SKM-1 treated with dmso at 0.1 percent for 144 hours (cell line): ENCODE results near the gene SLC6A20.

Source experiments
- DNase-seq: peaks from one replicate; lab custom pipeline; 2025; ENCODE audit not compliant: unreplicated experiment; lab: John Stamatoyannopoulos, UW

Gene SLC6A20

DNA sequence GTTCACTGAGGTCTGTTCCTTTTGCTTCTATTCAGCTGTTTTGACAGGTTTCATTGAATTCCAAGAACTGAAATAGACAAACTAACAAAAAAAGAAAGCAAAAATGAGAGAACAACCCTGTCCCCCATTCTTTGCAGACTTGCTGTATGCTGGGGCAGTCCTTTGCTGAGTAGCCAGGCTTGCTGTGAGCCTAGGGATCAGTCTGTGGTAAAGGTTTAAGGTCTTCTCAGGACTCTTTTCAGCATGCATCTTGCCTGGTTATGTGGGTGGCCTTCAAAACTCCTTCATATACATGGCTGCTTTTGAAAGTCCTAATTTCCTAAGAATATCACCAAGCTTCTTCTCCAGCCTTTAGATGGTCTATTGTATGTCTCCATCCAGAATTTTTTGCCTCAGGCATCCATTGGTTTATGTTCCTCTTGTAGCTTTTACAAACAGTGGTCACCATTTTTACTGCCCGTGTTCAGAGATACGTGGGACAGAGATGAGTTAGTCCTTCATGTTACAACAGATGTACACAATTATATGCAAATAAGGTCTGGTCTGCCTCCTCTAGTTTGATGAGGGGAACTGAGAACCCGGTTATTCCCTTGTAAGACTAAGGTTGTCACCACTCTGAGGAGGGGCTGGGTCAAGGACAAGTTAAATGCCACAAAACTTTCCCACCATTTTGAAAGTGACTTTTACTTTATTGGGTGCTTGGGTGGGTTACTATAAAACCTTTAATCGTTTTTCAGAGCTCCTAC is 65.8 kb downstream of the SLC6A20 start:
- DNase-seq, result no peak

DNA sequence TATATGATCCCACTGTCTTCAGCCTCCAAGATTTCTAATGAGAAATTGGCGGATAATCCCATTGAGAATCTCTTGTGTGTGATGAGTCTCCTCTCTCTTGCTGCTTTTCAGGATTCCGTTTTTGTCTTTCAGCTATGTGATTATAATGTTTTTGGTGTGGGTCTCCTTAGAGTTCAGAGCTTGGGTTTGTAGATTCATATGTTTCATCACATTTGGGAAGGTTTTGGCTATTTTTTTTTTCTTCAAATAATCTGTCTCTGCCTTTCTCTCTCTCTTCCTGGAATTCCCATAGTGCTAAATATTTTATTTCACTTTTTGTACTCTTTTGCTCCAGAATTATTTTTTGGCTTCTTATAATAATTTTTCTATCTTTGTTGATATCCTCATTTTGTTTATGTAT is 66.7 kb downstream of the SLC6A20 start:
- DNase-seq, result no peak

DNA sequence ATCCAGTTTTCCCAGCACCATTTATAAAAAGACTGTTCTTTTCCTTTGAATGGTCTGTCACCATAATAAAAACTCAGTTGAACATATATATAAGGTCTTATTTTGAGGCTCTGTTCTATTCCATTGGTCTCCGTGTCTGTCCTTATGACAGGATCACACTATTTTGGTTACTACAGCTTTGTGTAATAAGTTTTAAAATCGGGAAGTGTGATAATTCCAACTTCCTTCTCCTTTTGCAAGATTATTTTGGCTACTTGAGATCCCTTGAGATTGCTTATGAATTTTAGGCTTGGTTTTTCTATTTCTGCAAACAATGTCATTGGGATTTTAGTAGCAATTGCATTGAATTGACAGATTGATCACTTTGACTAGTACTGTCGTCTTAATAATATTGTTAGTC is 71.4 kb downstream of the SLC6A20 start:
- DNase-seq, result peak; percentile 57

DNA sequence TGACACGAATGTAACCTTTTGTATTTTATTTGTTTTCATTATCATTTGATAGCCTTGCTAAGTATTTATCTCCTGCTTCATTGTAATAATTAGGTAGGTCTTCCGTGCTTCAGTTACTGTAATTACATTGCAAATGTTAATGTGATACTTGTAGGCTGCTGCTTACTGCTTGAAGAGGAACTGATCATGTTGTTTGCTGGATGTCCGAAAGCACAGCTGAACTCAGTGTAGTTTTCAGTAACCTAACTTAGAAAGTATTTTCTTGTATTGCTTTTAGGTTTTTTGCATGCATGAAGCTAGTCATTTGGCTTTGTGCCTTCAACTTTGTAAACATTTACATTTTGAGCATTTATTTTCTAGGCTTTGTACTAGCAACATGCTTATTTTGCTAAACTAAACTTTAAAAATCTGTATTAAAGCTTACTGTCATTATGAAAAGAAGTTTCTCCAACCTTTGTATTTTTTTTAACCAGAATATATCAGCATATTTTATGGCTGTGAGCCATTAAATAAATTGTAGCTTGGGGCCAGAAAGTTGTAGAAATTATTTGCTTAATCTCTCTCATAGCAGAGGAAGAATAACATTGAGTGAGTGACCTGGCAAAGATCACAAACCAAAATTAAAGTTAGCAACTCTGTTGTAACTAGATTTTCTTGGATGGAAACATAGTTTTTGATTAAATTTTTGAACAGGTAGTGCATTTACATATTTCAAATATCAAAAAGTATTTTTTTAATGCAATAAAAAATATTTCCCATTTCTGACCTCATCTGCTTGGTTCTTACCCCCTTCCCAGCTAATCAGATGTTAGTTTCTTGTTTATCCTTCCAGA is 76.5 kb downstream of the SLC6A20 start:
- no peak for DNase-seq

DNA sequence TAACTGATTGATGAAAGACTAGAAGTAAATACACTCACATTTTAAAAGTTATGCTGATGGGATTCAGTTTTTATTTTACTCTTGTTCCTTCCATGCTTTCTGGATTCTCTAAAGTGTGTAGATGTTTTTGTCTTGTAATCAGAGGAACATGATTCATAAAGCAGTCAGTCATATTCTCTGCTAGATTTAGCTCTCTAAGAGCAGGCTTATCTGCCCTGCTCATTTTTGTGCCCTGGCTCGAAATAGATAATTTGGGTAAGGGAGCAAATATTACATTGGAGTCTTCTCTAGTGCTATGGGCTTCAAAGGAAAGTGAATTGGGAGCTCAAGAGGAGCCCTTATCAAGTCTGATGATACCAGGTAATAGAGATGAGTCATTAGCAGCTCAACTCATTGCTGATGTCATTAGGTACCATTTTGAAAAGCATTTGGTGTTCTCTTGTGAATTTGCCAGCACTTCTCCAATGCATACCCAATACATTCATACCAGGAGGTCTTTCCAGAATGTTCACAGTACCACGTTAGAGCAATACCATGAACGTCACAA is 79.5 kb downstream of the SLC6A20 start:
- no peak for DNase-seq

DNA sequence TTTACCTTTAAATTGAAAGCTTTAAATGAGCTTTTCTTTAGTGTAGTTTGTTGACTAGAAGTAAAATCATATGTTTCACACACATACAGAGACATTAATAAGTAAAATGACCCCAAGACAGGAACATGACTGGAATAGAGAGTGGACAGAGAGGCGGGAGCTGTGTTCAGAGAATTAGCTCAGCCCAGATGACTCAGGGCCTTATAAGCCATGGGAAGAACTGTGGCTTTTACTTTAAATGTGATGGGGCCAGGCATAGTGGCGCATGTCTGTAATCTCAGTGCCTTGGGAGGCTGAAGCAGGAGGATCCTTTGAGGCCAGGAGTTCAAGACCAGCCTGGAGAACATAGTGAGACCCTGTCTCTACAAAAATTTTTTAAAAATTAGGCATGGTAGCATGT is 80.4 kb downstream of the SLC6A20 start:
- DNase-seq, result no peak

DNA sequence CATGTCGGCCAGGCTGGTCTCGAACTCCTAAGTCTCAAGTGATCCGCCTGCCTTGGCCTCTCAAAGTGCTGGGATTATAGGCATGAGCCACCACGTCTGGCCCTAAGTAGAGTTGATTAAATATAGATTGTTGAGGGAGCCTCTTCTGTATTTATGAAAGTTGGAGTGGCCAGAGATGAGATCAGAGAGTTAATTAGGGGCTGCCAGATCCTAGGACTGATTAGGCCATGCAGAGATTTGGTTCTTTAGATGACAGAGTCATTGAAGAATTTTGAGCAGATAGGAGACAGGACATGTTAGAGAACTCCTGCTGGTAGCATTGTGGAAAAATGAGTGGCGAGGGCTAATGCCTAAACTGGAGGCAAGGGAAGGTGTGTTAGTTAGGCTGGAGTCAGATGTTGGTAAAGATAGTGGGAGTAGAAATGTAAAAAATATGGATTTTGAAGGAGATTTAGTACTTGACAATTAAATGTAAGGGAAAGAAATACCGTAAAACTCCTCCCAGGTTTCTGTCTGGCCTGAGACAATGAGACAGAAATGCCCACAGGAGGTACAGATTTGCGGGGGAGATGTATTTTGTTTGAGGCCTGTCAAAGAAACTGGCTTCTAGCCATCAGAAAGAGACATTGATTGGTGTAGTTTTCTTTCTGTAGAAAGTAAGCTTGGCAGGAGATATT is 83.8 kb downstream of the SLC6A20 start:
- no peak for DNase-seq

DNA sequence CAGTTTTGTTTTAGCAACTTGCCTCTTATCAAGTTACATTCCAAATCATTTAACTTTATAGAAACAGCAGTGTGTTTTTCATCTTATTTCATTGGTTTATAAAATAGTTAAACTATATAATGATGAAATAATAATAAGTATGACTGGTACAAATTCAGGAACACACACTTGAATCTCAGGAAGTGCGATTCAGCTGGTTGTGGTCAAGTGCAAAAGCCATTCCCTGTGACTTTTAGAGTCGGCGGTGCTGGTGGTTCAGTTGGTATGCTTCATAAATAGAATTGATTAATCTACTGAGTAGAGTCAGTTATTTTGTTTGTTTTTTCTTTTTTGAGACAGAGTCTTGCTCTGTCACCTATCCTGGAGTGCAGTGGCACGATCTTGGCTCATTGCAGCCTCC is 84.4 kb downstream of the SLC6A20 start:
- no peak for DNase-seq

DNA sequence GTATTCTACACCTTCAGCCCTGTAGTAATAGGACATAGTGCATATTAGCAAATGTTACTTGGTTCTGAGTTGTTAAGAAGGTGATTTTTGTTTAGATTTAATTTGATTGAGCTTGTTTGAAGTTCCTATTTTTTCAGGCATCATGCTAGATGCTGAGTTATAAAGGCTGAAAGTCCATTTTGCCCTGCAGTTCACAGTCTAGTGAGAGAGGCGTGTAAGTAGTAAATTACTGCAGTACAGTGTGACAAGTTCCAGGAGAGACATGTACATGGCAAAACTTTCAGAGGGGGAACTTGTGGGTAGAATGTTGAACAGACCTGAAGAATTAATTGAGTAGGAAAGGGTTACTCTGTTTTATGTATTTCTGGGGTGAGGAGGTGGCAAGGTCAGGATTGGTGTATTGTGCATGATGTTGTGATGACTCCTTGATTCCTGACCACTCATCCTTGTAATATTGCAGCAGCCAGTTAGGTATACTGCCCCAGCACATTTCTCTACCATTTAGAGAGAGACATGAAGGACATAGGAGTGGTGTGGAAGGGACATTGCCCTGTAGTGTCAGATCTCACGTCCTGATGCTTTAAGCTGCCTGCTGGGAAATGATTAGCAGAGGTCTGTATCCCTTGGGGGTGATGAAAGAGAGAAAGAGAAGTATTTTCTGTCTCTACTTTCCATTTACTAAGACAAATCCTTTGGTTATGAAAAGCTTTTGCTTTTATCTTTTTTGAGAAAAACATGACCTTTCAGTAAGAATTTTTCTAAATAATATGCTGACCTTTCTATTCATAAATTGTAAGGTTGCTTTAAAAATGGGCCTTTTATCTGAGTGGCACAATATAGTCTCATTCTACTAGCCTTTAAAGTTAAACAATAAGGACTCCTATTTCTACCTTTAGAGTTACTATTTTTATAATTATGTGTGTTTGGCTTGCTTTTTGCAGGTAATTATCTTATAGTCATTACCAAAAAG is 90.2 kb downstream of the SLC6A20 start:
- no peak for DNase-seq
